ENCODE data around the gene DDX19B.
"Not testable (repeated sequence)": the region's sequence is repeated elsewhere in the genome, so short reads cannot be mapped to it uniquely, and the experiment has no call there.

DDX19B gene

GRCh38 chr16:70287304-70287971 lies 11.5 kb upstream of the DDX19B start:
- not testable (repeated sequence) for DNase-seq

GRCh38 chr16:70289229-70290094 lies 9.5 kb upstream of the DDX19B start, which contains the start of gene AARS1:
Gene AARS1, minus strand, starts transcription at chr16:70289506. Its CDS starts 6,743 bp downstream, at chr16:70282763.
- peak; percentile 70 to 98 (median 95) for DNase-seq

GRCh38 chr16:70290949-70291519 lies 8.0 kb upstream of the DDX19B start:
- no peak for DNase-seq

GRCh38 chr16:70292148-70292547 lies 6.8 kb upstream of the DDX19B start:
- not testable (repeated sequence) for DNase-seq

GRCh38 chr16:70294385-70295025 lies 4.5 kb upstream of the DDX19B start:
- no peak for DNase-seq

- no peak for DNase-seq
These were observed 3.4 kb upstream of the DDX19B start for GRCh38 chr16:70295634-70296033.

GRCh38 chr16:70301121-70301520 lies 2.1 kb downstream of the DDX19B start:
- no peak for DNase-seq

- DNase-seq = no peak
These were observed 3.8 kb downstream of the DDX19B start for GRCh38 chr16:70302745-70303144.

- no peak for DNase-seq
These were observed 6.0 kb downstream of the DDX19B start for GRCh38 chr16:70304892-70305448.

- DNase-seq = no peak
These were observed 7.9 kb downstream of the DDX19B start for GRCh38 chr16:70306880-70307279.

- DNase-seq = not testable (repeated sequence)
These were observed 8.7 kb downstream of the DDX19B start for GRCh38 chr16:70307726-70308125.

- no peak for DNase-seq
These were observed 21.1 kb downstream of the DDX19B start for GRCh38 chr16:70320121-70320520.

GRCh38 chr16:70324998-70325747 lies 26.2 kb downstream of the DDX19B start:
- no peak for DNase-seq

- no peak for DNase-seq
These were observed 32.1 kb downstream of the DDX19B start for GRCh38 chr16:70331091-70331490.

GRCh38 chr16:70331588-70332358 lies 32.8 kb downstream of the DDX19B start:
- DNase-seq = peak in 12 of 56 donors; percentile 1 to 36 (median 7)

- DNase-seq = not testable (repeated sequence)
These were observed 33.7 kb downstream of the DDX19B start for GRCh38 chr16:70332728-70333127.

- no peak for DNase-seq
These were observed 38.8 kb downstream of the DDX19B start for GRCh38 chr16:70337814-70338213.

GRCh38 chr16:70341600-70341999 lies 42.6 kb downstream of the DDX19B start:
- DNase-seq = no peak

- no peak for DNase-seq
These were observed 43.0 kb downstream of the DDX19B start for GRCh38 chr16:70342016-70342415.

- no peak for DNase-seq
These were observed 46.9 kb downstream of the DDX19B start for GRCh38 chr16:70345840-70346239.

Measured in nucleus accumbens (tissue), 56 donors.